MCF 10A (cell line): ENCODE results near the gene ARL15. TPM values are rescaled to one million over a fixed set of nuclear protein-coding genes. Genes with fewer than 3 reads are reported as not detected.

Experiments
- BruUV-seq: library from RNA; stranded (reverse); fragments of 400-500 nt; replicated peaks from 2 replicates; lab custom pipeline; 2021; lab: Mats Ljungman, UMichigan
- CTCF ChIA-PET: fragments of 300-600 bp; sonication (Branson Sonifier 250); formaldehyde crosslinking; extraction: SDS; loops from one replicate; lab custom pipeline; 2021; ENCODE audit warnings: antibody characterized with exemption, inconsistent platforms; lab: Yijun Ruan, JAX
- POLR2A ChIA-PET: fragments of 300-600, 350-650 bp; sonication (Branson Sonifier 250); formaldehyde crosslinking; extraction: SDS; loops from one replicate; lab custom pipeline; 2020; ENCODE audit warnings: antibody characterized with exemption, inconsistent platforms; lab: Yijun Ruan, JAX
- DNase-seq: peaks from one replicate; pipeline ENCODE4 v3.0.0-alpha.2; 2018; ENCODE audit not compliant: unreplicated experiment
- H3K27ac Mint-ChIP-seq: one replicate; pipeline ENCODE4 v1.8.0; 2022; ENCODE audit warnings: mild to moderate bottlenecking, low read depth, mixed read lengths; ENCODE audit not compliant: unreplicated experiment
- H3K27me3 Mint-ChIP-seq: one replicate; pipeline ENCODE4 v1.8.0; 2022; ENCODE audit warnings: mixed read lengths; ENCODE audit not compliant: insufficient read depth, unreplicated experiment
- H3K36me3 Mint-ChIP-seq: one replicate; pipeline ENCODE4 v1.8.0; 2022; ENCODE audit warnings: mild to moderate bottlenecking, moderate library complexity, mixed read lengths; ENCODE audit not compliant: insufficient read depth, unreplicated experiment
- H3K4me1 Mint-ChIP-seq: one replicate; pipeline ENCODE4 v1.8.0; 2022; ENCODE audit warnings: mixed read lengths; ENCODE audit not compliant: insufficient read depth, unreplicated experiment
- H3K4me3 Mint-ChIP-seq: one replicate; pipeline ENCODE4 v1.8.0; 2022; ENCODE audit warnings: mild to moderate bottlenecking, moderate library complexity, mixed read lengths; ENCODE audit not compliant: unreplicated experiment
- H3K9me3 Mint-ChIP-seq: one replicate; pipeline ENCODE4 v1.8.0; 2022; ENCODE audit warnings: mixed read lengths; ENCODE audit not compliant: unreplicated experiment
- intact Hi-C: fragments of 100-400 bp; cut with micrococcal nuclease; formaldehyde crosslinking; loops from 2 replicates; pipeline ENCODE4 v1.14.1; 2022
- total RNA-seq: library from RNA; stranded (reverse); gene quantifications from 2 replicates; pipeline ENCODE4 v1.2.3, GENCODE V29; 2022
- TF ChIP-seq, protein P1 (sequence below): fragments of 200-600 bp; IDR thresholded peaks from one replicate; pipeline ENCODE4 v1.8.0; 2022; ENCODE audit warnings: antibody characterized with exemption, mild to moderate bottlenecking; ENCODE audit not compliant: unreplicated experiment

The ARL15 gene
- total RNA-seq, 1 experiment from 2014 or later: 11.3 TPM

DNA sequence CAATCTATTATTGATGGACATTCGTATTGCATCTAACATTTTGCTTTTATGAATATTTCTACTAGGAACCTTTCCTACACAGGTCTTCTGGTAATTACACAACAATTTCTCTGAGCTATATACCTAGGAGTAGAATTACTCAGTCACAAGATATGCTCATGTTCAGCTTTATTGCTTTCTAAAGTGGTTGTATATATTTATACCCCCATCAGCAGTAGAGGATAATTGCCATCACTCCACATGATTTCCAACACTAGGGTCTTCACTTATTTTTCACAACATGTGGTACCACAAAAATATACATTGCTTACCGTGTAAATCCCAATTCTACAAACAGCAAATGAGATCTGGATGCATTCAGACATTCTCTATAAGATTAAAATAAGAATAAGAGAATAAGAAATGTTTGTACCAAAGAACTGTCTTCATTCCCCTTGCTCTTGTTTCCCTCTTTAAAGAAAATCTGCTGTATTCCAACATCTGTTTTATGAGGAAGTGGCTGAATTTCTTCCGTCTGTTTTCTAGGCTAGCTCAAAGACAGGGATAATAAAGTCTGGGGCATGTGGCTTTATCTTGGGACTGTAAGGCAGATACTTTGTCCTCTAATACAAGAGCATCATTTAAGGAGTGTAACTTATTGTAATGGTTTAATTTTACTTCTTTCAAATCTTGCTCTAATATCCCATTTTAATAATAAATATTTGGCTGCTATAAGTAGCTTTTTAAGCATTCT lies 28.2 kb downstream of the ARL15 start:
- POLR2A ChIA-PET: interaction anchor here (0.6 to 2.0 kb wide), 3 partner anchors 28 to 640 kb away, joined by 3 to 4 read pairs (median 3); partner anchors contain the start of gene ARL15
- Mint-ChIP-seq H3K36me3 (no peaks in the 10 kb centered on the region), H3K9me3 (no peaks in the 10 kb centered on the region), H3K27ac (no peak overlapping the region), H3K4me1 (no peaks in the 10 kb centered on the region), H3K27me3 (no peaks in the 10 kb centered on the region), H3K4me3 (no peak overlapping the region)
- BruUV-seq: no TSS peak
- DNase-seq: no peak
- intact Hi-C loops: no loop called here
- TF ChIP-seq, protein P1, sequence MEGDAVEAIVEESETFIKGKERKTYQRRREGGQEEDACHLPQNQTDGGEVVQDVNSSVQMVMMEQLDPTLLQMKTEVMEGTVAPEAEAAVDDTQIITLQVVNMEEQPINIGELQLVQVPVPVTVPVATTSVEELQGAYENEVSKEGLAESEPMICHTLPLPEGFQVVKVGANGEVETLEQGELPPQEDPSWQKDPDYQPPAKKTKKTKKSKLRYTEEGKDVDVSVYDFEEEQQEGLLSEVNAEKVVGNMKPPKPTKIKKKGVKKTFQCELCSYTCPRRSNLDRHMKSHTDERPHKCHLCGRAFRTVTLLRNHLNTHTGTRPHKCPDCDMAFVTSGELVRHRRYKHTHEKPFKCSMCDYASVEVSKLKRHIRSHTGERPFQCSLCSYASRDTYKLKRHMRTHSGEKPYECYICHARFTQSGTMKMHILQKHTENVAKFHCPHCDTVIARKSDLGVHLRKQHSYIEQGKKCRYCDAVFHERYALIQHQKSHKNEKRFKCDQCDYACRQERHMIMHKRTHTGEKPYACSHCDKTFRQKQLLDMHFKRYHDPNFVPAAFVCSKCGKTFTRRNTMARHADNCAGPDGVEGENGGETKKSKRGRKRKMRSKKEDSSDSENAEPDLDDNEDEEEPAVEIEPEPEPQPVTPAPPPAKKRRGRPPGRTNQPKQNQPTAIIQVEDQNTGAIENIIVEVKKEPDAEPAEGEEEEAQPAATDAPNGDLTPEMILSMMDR: no peak
- CTCF ChIA-PET: interaction anchor here (0.5 to 0.6 kb wide), 2 partner anchors 27 to 28 kb away, joined by 3 read pairs; partner anchors contain the start of gene ARL15

DNA sequence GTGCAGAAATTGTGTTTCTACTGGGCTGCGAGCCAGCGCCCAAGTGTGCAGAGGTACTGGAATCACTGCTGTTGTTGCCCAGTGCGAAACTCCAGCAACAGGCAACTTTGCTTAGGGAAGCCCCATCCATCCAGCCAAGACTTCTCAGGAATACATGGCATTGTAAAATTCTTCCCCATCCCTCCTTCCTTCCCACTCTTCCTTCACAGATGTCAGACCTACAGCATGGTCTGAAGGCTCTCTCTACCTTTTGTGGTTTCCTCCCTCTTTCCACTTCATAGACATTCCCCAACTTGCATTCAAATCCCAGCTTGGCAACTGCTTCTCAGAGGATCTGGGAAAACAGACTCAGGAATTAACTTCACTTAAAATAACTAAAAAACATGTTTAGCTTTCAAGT lies 30.4 kb downstream of the ARL15 start:
- ChIA-PET POLR2A (interaction anchor here (2.0 kb wide), 1 partner anchor 30 kb away, joined by 4 read pairs; the partner anchor contains the start of gene ARL15), CTCF (interaction anchor here (0.9 to 1.5 kb wide), 2 partner anchors 46 to 211 kb away, joined by 6 to 11 read pairs; no protein-coding TSS in a partner anchor)
- intact Hi-C loops: no loop called here
- Mint-ChIP-seq H3K27ac (no peak overlapping the region), H3K9me3 (no peaks in the 10 kb centered on the region), H3K36me3 (no peaks in the 10 kb centered on the region), H3K4me1 (peaks cover 7% of the 10 kb centered on the region), H3K4me3 (no peak overlapping the region), H3K27me3 (no peaks in the 10 kb centered on the region)
- DNase-seq: no peak
- no TSS peak for BruUV-seq
- TF ChIP-seq, protein P1: no peak

DNA sequence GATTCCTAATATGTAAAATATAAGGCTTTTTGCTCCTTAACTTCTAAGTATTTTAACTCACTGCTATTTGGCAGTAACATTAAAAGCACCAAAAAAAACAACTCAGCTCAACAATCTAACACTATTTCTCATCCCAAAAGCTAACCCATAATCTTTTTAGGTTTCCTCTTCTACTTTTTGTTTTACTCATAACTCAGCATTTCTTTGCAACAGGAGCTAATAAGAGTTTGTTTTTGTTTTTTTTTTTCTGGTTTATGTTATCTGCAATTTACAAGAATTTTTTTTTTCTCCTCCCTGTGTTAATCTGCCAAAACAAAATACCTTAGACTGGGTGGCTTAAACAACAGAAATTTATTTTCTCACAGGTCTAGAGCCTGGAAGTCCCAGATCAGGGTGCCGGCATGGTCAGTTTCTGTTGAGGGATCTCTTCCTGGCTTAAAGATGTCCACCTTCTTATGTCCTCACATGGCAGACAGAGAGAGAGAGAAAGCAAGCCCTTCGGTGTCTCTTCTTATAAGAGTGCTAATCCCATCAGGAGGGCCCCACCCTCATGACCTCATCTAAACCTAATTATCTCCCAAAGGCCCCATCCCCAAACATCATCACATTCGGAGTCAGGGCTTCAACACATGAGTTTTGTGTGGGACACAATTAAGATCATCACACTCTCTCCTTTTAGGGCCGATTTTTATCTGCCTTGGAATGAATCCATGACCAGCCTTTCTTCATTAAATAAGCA lies 31.2 kb downstream of the ARL15 start:
- Mint-ChIP-seq H3K4me3 (no peak overlapping the region), H3K27ac (peak overlapping the region; percentile 44), H3K9me3 (no peaks in the 10 kb centered on the region), H3K27me3 (no peaks in the 10 kb centered on the region), H3K36me3 (no peaks in the 10 kb centered on the region), H3K4me1 (peaks cover 7% of the 10 kb centered on the region)
- CTCF ChIA-PET: interaction anchor here (0.6 to 1.5 kb wide), 4 partner anchors 9 to 1017 kb away, joined by 3 to 6 read pairs (median 3); no protein-coding TSS in a partner anchor
- POLR2A ChIA-PET: no interaction called here
- no TSS peak for BruUV-seq
- no peak for DNase-seq
- intact Hi-C loops: no loop called here
- TF ChIP-seq, protein P1: no peak
